CD4-positive, alpha-beta T cell (primary cell): ENCODE results near the gene HECW1. TPM values are rescaled to one million over a fixed set of nuclear protein-coding genes. Genes with fewer than 3 reads are reported as not detected.

Experiments used
- ATAC-seq: fragments of 200-7000 bp; cut with Tn5 transposase; one replicate; pipeline ENCODE4 v1.10.0; 2022; ENCODE audit warnings: mild to moderate bottlenecking; ENCODE audit not compliant: poor library complexity
- CTCF ChIA-PET: fragments of 350-600 bp; sonication (Branson Sonifier 250); formaldehyde crosslinking; loops from one replicate; lab custom pipeline; 2021; ENCODE audit warnings: antibody characterized with exemption, inconsistent platforms; lab: Charles Lee
- POLR2A ChIA-PET: fragments of 350-600 bp; sonication (Branson Sonifier 250); formaldehyde crosslinking; loops from one replicate; lab custom pipeline; 2021; ENCODE audit warnings: antibody characterized with exemption, inconsistent platforms; lab: Charles Lee
- DNase-seq, 14 experiments: peaks; one replicate each; pipeline ENCODE4 v3.0.0-alpha.2; 2013 to 2020; ENCODE audit warnings: mixed read lengths in 2 of 14
- H3K27ac ChIP-seq, 2 donors: one replicate each; pipeline versions ENCODE4 v1.5.1 to v1.7.0; 2013; ENCODE audit warnings: low read length in 2 of 2, low read depth in 1 of 2, mild to moderate bottlenecking in 1 of 2
- H3K27me3 ChIP-seq, 2 experiments: 1 replicate in 1 of 2; 2 replicates in 1 of 2; pipeline versions ENCODE4 v1.6.1 to v1.7.0; 2013; ENCODE audit warnings: low read length in 2 of 2, control low read depth in 1 of 2, mild to moderate bottlenecking in 1 of 2, moderate library complexity in 1 of 2; ENCODE audit not compliant: insufficient read depth in 2 of 2, control insufficient read depth in 1 of 2
- H3K36me3 ChIP-seq: one replicate; pipeline ENCODE4 v1.6.1; 2013; ENCODE audit warnings: low read length, control low read depth; ENCODE audit not compliant: insufficient read depth
- H3K4me1 ChIP-seq: one replicate; pipeline ENCODE4 v1.6.1; 2013; ENCODE audit warnings: low read length, control low read depth; ENCODE audit not compliant: insufficient read depth
- H3K4me3 ChIP-seq: one replicate; pipeline ENCODE4 v1.5.1; 2013; ENCODE audit warnings: mild to moderate bottlenecking, low read length, moderate library complexity
- H3K9me3 ChIP-seq, 2 experiments: 1 replicate in 1 of 2; 2 replicates in 1 of 2; pipeline versions ENCODE4 v1.6.1 to v1.7.0; 2013; ENCODE audit warnings: low read length in 2 of 2, mild to moderate bottlenecking in 2 of 2, control low read depth in 1 of 2, moderate library complexity in 1 of 2; ENCODE audit not compliant: control insufficient read depth in 1 of 2, insufficient read depth in 1 of 2
- H3K27ac Mint-ChIP-seq: one replicate; pipeline ENCODE4 v1.8.0; 2020; ENCODE audit warnings: mixed read lengths
- H3K27me3 Mint-ChIP-seq: one replicate; pipeline ENCODE4 v1.8.0; 2021; ENCODE audit warnings: mixed read lengths
- H3K36me3 Mint-ChIP-seq: one replicate; pipeline ENCODE4 v1.8.0; 2021; ENCODE audit warnings: low read depth, mixed read lengths
- H3K4me1 Mint-ChIP-seq: one replicate; pipeline ENCODE4 v1.8.0; 2021; ENCODE audit warnings: low read depth, mixed read lengths
- H3K4me3 Mint-ChIP-seq: one replicate; pipeline ENCODE4 v1.8.0; 2020; ENCODE audit warnings: mild to moderate bottlenecking, mixed read lengths
- H3K9me3 Mint-ChIP-seq: one replicate; pipeline ENCODE4 v1.8.0; 2020; ENCODE audit warnings: mixed read lengths
- CTCF ChIP-seq: fragments of 200-600 bp; IDR thresholded peaks from one replicate; pipeline ENCODE4 v1.8.0; 2022; ENCODE audit warnings: antibody characterized with exemption, mild to moderate bottlenecking
- intact Hi-C, 2 experiments: fragments of 100-400 bp; cut with DNase I in 1 of 2; cut with micrococcal nuclease in 1 of 2; formaldehyde crosslinking; loops; one replicate each; pipeline versions ENCODE4 v1.15.1 to v1.9.0; 2023 to 2025; cut with DNase I, micrococcal nuclease
- total RNA-seq, 174 experiments: library from RNA in 2 of 174; stranded (reverse) in 2 of 174; gene quantifications; one replicate each; pipeline ENCODE4 v1.2.3 and lab custom pipeline; 2021 to 2026

HECW1 gene
- total RNA-seq, 2 experiments from 2014 or later, result not detected

GRCh38 chr7:43308913-43309705 lies 196.7 kb downstream of the HECW1 start:
- Mint-ChIP-seq H3K9me3 (no peaks in the 10 kb centered on the region), H3K4me3 (no peak overlapping the region), H3K4me1 (peaks cover 10% of the 10 kb centered on the region), H3K27ac (no peak overlapping the region), H3K36me3 (no peaks in the 10 kb centered on the region), H3K27me3 (no peaks in the 10 kb centered on the region)
- TF ChIP-seq CTCF, result no peak
- intact Hi-C loops, result no loop called here
- no peak overlapping the region for H3K4me3 ChIP-seq
- DNase-seq, result no peak
- ChIA-PET POLR2A (no interaction called here), CTCF (no interaction called here)
- H3K27me3 ChIP-seq, result peaks cover 0 to 2% of the 10 kb centered on the region in 2 experiments
- H3K36me3 ChIP-seq, result no peaks in the 10 kb centered on the region
- H3K4me1 ChIP-seq, result peaks cover 3% of the 10 kb centered on the region
- no peak overlapping the region for H3K27ac ChIP-seq
- H3K9me3 ChIP-seq, result no peaks in the 10 kb centered on the region
- ATAC-seq, result no peak

GRCh38 chr7:43309706-43310022 lies 197.2 kb downstream of the HECW1 start:
- peaks cover 6% of the 10 kb centered on the region for H3K4me1 ChIP-seq
- no peaks in the 10 kb centered on the region for H3K9me3 Mint-ChIP-seq
- DNase-seq, result no peak
- ATAC-seq, result no peak
- no peak overlapping the region for H3K27ac ChIP-seq
- no peak for TF ChIP-seq CTCF
- no peaks in the 10 kb centered on the region for H3K27me3 Mint-ChIP-seq
- peaks cover 0 to 2% of the 10 kb centered on the region in 2 experiments for H3K27me3 ChIP-seq
- no peak overlapping the region for H3K4me3 Mint-ChIP-seq
- ChIA-PET CTCF (no interaction called here), POLR2A (no interaction called here)
- no peaks in the 10 kb centered on the region for H3K36me3 ChIP-seq
- H3K27ac Mint-ChIP-seq, result no peak overlapping the region
- no peaks in the 10 kb centered on the region for H3K36me3 Mint-ChIP-seq
- intact Hi-C loops, result no loop called here
- H3K4me3 ChIP-seq, result no peak overlapping the region
- H3K4me1 Mint-ChIP-seq, result peaks cover 14% of the 10 kb centered on the region
- no peaks in the 10 kb centered on the region for H3K9me3 ChIP-seq

- H3K27me3 ChIP-seq, result peaks cover 0 to 2% of the 10 kb centered on the region in 2 experiments
- no peak overlapping the region for H3K4me3 ChIP-seq
- DNase-seq (no peak), ATAC-seq (no peak)
- no peaks in the 10 kb centered on the region for H3K9me3 ChIP-seq
- no peaks in the 10 kb centered on the region for H3K9me3 Mint-ChIP-seq
- H3K4me1 ChIP-seq, result peaks cover 9% of the 10 kb centered on the region
- no peak overlapping the region for H3K4me3 Mint-ChIP-seq
- H3K36me3 ChIP-seq, result no peaks in the 10 kb centered on the region
- no peak for TF ChIP-seq CTCF
- peaks cover 10% of the 10 kb centered on the region for H3K4me1 Mint-ChIP-seq
- POLR2A ChIA-PET, result no interaction called here
- H3K36me3 Mint-ChIP-seq, result no peaks in the 10 kb centered on the region
- H3K27me3 Mint-ChIP-seq, result no peaks in the 10 kb centered on the region
- H3K27ac ChIP-seq, result no peak overlapping the region
- H3K27ac Mint-ChIP-seq, result no peak overlapping the region
- CTCF ChIA-PET, result no interaction called here
- intact Hi-C loops, result no loop called here
These were observed 198.6 kb downstream of the HECW1 start for GRCh38 chr7:43311052-43311451.
